Measurements from ENCODE around the gene PRPF19. TPM values are rescaled to one million over a fixed set of nuclear protein-coding genes. Genes with fewer than 3 reads are reported as not detected.
"Not testable (repeated sequence)": the region's sequence is repeated elsewhere in the genome, so short reads cannot be mapped to it uniquely, and the experiment has no call there.

The PRPF19 gene
- polyA plus RNA-seq, 1 donor from 2014 or later: 71.3 TPM

- H3K36me3 ChIP-seq (ENCODE audit: insufficient read depth, low read length); H3K4me3 ChIP-seq (ENCODE audit: low read length); H3K27ac ChIP-seq (ENCODE audit: low read length); H3K27me3 ChIP-seq (ENCODE audit: insufficient read depth, low read depth, low read length); H3K9me3 ChIP-seq (ENCODE audit: low read length); H2AFZ ChIP-seq (ENCODE audit: low read depth, low read length); H3K4me2 ChIP-seq (ENCODE audit: low read length); H3K9ac ChIP-seq (ENCODE audit: low read length); H4K20me1 ChIP-seq (ENCODE audit: insufficient read depth); H3K9me2 ChIP-seq (ENCODE audit: insufficient read depth, low read length); H3F3A ChIP-seq (ENCODE audit: insufficient read depth, low read length, poor library complexity, severe bottlenecking): not testable (repeated sequence)
- H3K79me2 ChIP-seq (replicated peaks; ENCODE audit: insufficient read depth, low read length): peaks cover 14% of the 10 kb centered on the region
Measured at GRCh38 chr11:60909680-60910280, 3.4 kb upstream of the PRPF19 start.

GRCh38 chr11:60908803-60909202, 2.4 kb upstream of the PRPF19 start:
- peaks cover 3% of the 10 kb centered on the region for H3F3A ChIP-seq (ENCODE audit: insufficient read depth, low read length, poor library complexity, severe bottlenecking)
- no peak overlapping the region for H3K4me2 ChIP-seq (ENCODE audit: low read length)
- no peaks in the 10 kb centered on the region for H3K27me3 ChIP-seq (ENCODE audit: insufficient read depth, low read depth, low read length)
- H3K4me3 ChIP-seq (ENCODE audit: low read length): no peak overlapping the region
- H3K9ac ChIP-seq (ENCODE audit: low read length): no peak overlapping the region
- H2AFZ ChIP-seq (ENCODE audit: low read depth, low read length): no peak overlapping the region
- no peak overlapping the region for H3K27ac ChIP-seq (ENCODE audit: low read length)
- no peaks in the 10 kb centered on the region for H3K36me3 ChIP-seq (ENCODE audit: insufficient read depth, low read length)
- TF ChIP-seq RAD21 (conservative IDR thresholded peaks at IDR 0.05) (no peak), REST (IDR thresholded peaks at IDR 0.05; ENCODE audit: borderline replicate concordance) (no peak), POLR2AphosphoS5 (IDR thresholded peaks at IDR 0.05) (no peak)
- H3K9me2 ChIP-seq (ENCODE audit: insufficient read depth, low read length): no peaks in the 10 kb centered on the region
- H4K20me1 ChIP-seq (ENCODE audit: insufficient read depth): no peaks in the 10 kb centered on the region
- peaks cover 20% of the 10 kb centered on the region for H3K79me2 ChIP-seq (replicated peaks; ENCODE audit: insufficient read depth, low read length)
- no peaks in the 10 kb centered on the region for H3K9me3 ChIP-seq (ENCODE audit: low read length)

- TF ChIP-seq REST (IDR thresholded peaks at IDR 0.05; ENCODE audit: borderline replicate concordance): peak; percentile 58
- TF ChIP-seq TAF1 (IDR thresholded peaks at IDR 0.05; ENCODE audit: low read depth): no peak
- TF ChIP-seq, protein P1, sequence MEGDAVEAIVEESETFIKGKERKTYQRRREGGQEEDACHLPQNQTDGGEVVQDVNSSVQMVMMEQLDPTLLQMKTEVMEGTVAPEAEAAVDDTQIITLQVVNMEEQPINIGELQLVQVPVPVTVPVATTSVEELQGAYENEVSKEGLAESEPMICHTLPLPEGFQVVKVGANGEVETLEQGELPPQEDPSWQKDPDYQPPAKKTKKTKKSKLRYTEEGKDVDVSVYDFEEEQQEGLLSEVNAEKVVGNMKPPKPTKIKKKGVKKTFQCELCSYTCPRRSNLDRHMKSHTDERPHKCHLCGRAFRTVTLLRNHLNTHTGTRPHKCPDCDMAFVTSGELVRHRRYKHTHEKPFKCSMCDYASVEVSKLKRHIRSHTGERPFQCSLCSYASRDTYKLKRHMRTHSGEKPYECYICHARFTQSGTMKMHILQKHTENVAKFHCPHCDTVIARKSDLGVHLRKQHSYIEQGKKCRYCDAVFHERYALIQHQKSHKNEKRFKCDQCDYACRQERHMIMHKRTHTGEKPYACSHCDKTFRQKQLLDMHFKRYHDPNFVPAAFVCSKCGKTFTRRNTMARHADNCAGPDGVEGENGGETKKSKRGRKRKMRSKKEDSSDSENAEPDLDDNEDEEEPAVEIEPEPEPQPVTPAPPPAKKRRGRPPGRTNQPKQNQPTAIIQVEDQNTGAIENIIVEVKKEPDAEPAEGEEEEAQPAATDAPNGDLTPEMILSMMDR (IDR thresholded peaks at IDR 0.05; ENCODE audit: poor library complexity, severe bottlenecking): no peak
- no peaks in the 10 kb centered on the region for H3F3A ChIP-seq (ENCODE audit: insufficient read depth, low read length, poor library complexity, severe bottlenecking)
- H3K36me3 ChIP-seq (ENCODE audit: insufficient read depth, low read length): no peaks in the 10 kb centered on the region
- H3K79me2 ChIP-seq (replicated peaks; ENCODE audit: insufficient read depth, low read length): peaks cover 26% of the 10 kb centered on the region
- H3K4me2 ChIP-seq (ENCODE audit: low read length): peak overlapping the region; percentile 85
- no peaks in the 10 kb centered on the region for H3K27me3 ChIP-seq (ENCODE audit: insufficient read depth, low read depth, low read length)
- peak overlapping the region; percentile 86 for H3K4me3 ChIP-seq (ENCODE audit: low read length)
- H3K27ac ChIP-seq (ENCODE audit: low read length): peak overlapping the region; percentile 83
- no peaks in the 10 kb centered on the region for H4K20me1 ChIP-seq (ENCODE audit: insufficient read depth)
- H2AFZ ChIP-seq (ENCODE audit: low read depth, low read length): peak overlapping the region; percentile 3
- no peaks in the 10 kb centered on the region for H3K9me3 ChIP-seq (ENCODE audit: low read length)
- H3K9me2 ChIP-seq (ENCODE audit: insufficient read depth, low read length): no peaks in the 10 kb centered on the region
- peak overlapping the region; percentile 87 for H3K9ac ChIP-seq (ENCODE audit: low read length)
Measured at GRCh38 chr11:60905551-60906113, 753 bp downstream of the PRPF19 start.

All from neural cell (in vitro differentiated cells).